DOHH2 (cell line): ENCODE data around the gene APOLD1.
"Not testable (repeated sequence)": the region's sequence is repeated elsewhere in the genome, so short reads cannot be mapped to it uniquely, and the experiment has no call there.

Source experiments
- H3F3A ChIP-seq: fragments of 200-600 bp; sonication (generic), shearing (Covaris generic); 2 replicates; pipeline ENCODE4 v1.6.0; 2016; ENCODE audit warnings: antibody characterized with exemption, mild to moderate bottlenecking; ENCODE audit not compliant: control insufficient read depth, insufficient read depth
- H3K27ac ChIP-seq: fragments of 200-600 bp; sonication (generic); 2 replicates; pipeline ENCODE4 v1.5.1; 2014; ENCODE audit warnings: low read depth, mild to moderate bottlenecking, low read length, moderate library complexity
- H3K27me3 ChIP-seq: fragments of 200-600 bp; sonication (generic); 2 replicates; pipeline ENCODE4 v1.6.1; 2014; ENCODE audit warnings: mild to moderate bottlenecking, low read length, mixed read lengths; ENCODE audit not compliant: control insufficient read depth
- H3K36me3 ChIP-seq: fragments of 200-600 bp; sonication (generic); 2 replicates; pipeline ENCODE4 v1.6.1; 2014; ENCODE audit warnings: mild to moderate bottlenecking, low read length, moderate library complexity, mixed read lengths; ENCODE audit not compliant: control insufficient read depth
- H3K4me1 ChIP-seq: fragments of 200-600 bp; sonication (generic); 2 replicates; pipeline ENCODE4 v1.6.1; 2014; ENCODE audit warnings: mild to moderate bottlenecking, low read length, mixed read lengths; ENCODE audit not compliant: control insufficient read depth
- H3K4me2 ChIP-seq: fragments of 200-600 bp; sonication (generic); 2 replicates; pipeline ENCODE4 v1.6.0; 2014; ENCODE audit warnings: mild to moderate bottlenecking, low read length, moderate library complexity
- H3K4me3 ChIP-seq: fragments of 200-600 bp; sonication (generic); 2 replicates; pipeline ENCODE4 v1.5.1; 2014; ENCODE audit warnings: mild to moderate bottlenecking, low read length, mixed read lengths
- H3K79me2 ChIP-seq: fragments of 200-600 bp; sonication (generic); 2 replicates; pipeline ENCODE4 v1.6.1; 2014; ENCODE audit warnings: mild to moderate bottlenecking, low read length, mixed read lengths; ENCODE audit not compliant: control insufficient read depth
- H3K9me2 ChIP-seq: fragments of 200-600 bp; sonication (generic); replicated peaks from 2 replicates; pipeline ENCODE4 v1.6.1; 2014; ENCODE audit warnings: mild to moderate bottlenecking, low read length, mixed read lengths; ENCODE audit not compliant: control insufficient read depth
- H3K9me3 ChIP-seq: fragments of 200-600 bp; sonication (generic); 2 replicates; pipeline ENCODE4 v1.6.1; 2014; ENCODE audit warnings: antibody characterized with exemption, low read length, mixed read lengths; ENCODE audit not compliant: control insufficient read depth, insufficient read depth
- H4K20me1 ChIP-seq: fragments of 200-600 bp; sonication (generic); 2 replicates; pipeline ENCODE4 v1.6.0; 2014; ENCODE audit warnings: low read depth, mild to moderate bottlenecking, antibody characterized with exemption, low read length, moderate library complexity; ENCODE audit not compliant: control insufficient read depth, insufficient read depth
- EZH2phosphoT487 ChIP-seq: fragments of 200-600 bp; sonication (generic); IDR thresholded peaks from 2 replicates; pipeline ENCODE4 v1.6.1; 2017; ENCODE audit warnings: borderline replicate concordance, mild to moderate bottlenecking, antibody characterized with exemption, low read length, moderate library complexity, mixed read lengths
- TF ChIP-seq, protein P1 (sequence below): fragments of 200-600 bp; sonication (generic); IDR thresholded peaks from one replicate; pipeline ENCODE4 v1.5.1; 2014; ENCODE audit warnings: antibody characterized with exemption, mild to moderate bottlenecking, low read depth, low read length; ENCODE audit not compliant: poor library complexity, severe bottlenecking

APOLD1 gene

DNA sequence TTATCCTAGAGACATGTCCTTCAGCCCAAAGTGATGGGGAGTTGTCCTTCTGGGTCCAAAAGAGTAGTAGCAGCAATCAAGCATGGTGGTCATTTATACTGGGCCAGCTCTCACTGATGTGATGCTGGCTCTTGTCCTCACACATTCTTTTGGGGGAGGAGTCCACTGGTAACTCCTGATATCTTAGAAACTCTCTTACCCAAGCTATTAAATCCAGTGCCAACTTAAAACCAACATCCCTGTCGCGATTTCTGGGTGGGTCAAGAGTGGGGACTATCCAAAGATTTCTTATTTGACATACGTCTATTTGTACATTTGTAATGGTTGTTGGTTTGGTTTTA, 52.3 kb downstream of the APOLD1 start:
- Histone ChIP-seq H3K79me2 (no peaks in the 10 kb centered on the region), H3K4me3 (no peak overlapping the region), H3K9me3 (no peaks in the 10 kb centered on the region), H3K9me2 (no peaks in the 10 kb centered on the region), H3K27ac (no peak overlapping the region), H3K4me2 (no peak overlapping the region), H3F3A (no peaks in the 10 kb centered on the region), H3K4me1 (peaks cover 2% of the 10 kb centered on the region; the same call in 1 of the 2 replicates), H4K20me1 (no peaks in the 10 kb centered on the region), H3K27me3 (no peaks in the 10 kb centered on the region), H3K36me3 (peaks cover 7% of the 10 kb centered on the region)
- TF ChIP-seq EZH2phosphoT487: no peak
- TF ChIP-seq, protein P1, sequence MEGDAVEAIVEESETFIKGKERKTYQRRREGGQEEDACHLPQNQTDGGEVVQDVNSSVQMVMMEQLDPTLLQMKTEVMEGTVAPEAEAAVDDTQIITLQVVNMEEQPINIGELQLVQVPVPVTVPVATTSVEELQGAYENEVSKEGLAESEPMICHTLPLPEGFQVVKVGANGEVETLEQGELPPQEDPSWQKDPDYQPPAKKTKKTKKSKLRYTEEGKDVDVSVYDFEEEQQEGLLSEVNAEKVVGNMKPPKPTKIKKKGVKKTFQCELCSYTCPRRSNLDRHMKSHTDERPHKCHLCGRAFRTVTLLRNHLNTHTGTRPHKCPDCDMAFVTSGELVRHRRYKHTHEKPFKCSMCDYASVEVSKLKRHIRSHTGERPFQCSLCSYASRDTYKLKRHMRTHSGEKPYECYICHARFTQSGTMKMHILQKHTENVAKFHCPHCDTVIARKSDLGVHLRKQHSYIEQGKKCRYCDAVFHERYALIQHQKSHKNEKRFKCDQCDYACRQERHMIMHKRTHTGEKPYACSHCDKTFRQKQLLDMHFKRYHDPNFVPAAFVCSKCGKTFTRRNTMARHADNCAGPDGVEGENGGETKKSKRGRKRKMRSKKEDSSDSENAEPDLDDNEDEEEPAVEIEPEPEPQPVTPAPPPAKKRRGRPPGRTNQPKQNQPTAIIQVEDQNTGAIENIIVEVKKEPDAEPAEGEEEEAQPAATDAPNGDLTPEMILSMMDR: no peak

DNA sequence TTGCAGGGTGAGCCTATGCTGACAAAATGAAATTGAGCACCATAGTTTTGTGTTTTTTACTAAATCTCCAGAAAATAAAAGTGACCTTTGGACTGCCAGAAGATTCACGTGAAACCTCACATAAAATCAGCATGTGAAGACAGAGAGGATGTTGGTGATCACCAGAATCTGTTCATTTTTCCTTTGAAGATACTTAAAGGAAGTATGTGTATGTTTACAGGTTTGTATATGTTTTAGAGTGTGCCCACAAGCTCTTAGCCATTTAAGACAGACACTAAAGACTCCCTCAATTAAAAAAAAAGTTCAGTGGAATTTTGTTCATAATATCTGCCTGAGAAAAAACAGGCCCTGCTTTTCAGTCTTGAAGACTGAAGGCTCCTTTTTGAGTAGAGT, 53.5 kb downstream of the APOLD1 start:
- Histone ChIP-seq H3K4me1 (peaks cover 4% of the 10 kb centered on the region; the same call in 1 of the 2 replicates), H3K9me3 (no peaks in the 10 kb centered on the region), H3F3A (no peaks in the 10 kb centered on the region), H3K36me3 (no peaks in the 10 kb centered on the region; the same call in 1 of the 2 replicates), H3K4me2 (no peak overlapping the region), H3K4me3 (no peak overlapping the region), H3K79me2 (no peaks in the 10 kb centered on the region), H3K9me2 (no peaks in the 10 kb centered on the region), H3K27ac (no peak overlapping the region), H3K27me3 (no peaks in the 10 kb centered on the region), H4K20me1 (no peaks in the 10 kb centered on the region)
- TF ChIP-seq, protein P1: no peak
- TF ChIP-seq EZH2phosphoT487: no peak

DNA sequence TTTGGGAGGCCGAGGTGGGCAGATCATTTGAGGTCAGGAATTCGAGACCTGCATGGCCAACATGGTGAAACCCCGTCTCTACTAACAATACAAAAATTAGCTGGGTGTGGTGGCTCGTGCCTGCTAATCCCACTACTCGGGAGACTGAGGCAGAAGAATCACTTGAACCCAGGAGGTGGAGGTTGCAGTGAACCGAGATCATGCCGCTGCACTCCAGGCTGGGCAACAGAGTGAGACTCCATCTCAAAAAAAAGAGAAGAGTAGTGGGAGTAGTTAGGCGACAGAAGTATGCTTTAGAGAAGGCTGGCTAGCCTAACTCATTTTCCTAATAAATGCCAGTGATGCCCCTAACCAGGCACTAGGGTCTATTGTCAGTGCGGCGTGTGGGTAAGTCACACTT, 54.0 kb downstream of the APOLD1 start:
- not testable (repeated sequence) for H3K4me2 ChIP-seq, H3K79me2 ChIP-seq, H3F3A ChIP-seq, H3K36me3 ChIP-seq, H3K9me3 ChIP-seq, H3K4me3 ChIP-seq, H3K9me2 ChIP-seq, H3K27ac ChIP-seq, H3K4me1 ChIP-seq, H3K27me3 ChIP-seq, H4K20me1 ChIP-seq

DNA sequence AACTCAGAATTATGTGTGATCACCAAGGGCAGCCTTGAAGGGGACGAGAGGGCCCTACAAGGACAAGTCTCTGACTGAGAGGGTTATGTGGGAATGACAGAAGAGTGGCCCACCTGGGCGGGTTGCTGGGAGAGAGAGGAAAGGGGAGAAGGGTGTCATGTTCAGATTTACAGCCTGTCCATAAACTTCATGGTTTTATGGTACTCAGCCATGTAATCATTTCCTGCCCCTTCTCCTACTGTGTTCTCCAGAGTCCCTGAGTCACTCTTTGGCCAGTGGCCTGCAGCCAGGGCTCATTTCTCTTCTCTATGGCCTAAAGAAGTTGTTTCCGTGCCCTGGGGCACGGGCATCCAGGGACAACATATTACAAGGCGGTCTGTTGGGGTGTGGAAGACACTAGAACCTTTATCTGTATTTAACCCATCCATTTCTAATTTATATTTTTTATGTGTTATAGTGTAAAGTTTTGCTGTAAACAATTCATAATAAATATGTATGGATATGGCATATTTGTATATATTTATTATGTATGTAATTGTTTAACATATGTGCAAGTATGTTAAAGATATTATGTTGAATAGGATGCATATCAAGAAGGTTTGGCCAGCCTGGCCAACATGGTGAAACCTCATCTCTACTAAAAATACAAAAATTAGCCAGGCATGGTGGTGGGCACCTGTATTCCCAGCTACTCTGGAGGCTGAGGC, 54.6 kb downstream of the APOLD1 start:
- Histone ChIP-seq H3K36me3 (no peaks in the 10 kb centered on the region; the same call in 1 of the 2 replicates), H4K20me1 (no peaks in the 10 kb centered on the region), H3K27me3 (no peaks in the 10 kb centered on the region), H3K4me1 (peaks cover 4% of the 10 kb centered on the region; the same call in 1 of the 2 replicates), H3K27ac (no peak overlapping the region), H3K79me2 (no peaks in the 10 kb centered on the region), H3K9me3 (no peaks in the 10 kb centered on the region), H3K4me3 (no peak overlapping the region), H3K4me2 (no peak overlapping the region), H3F3A (no peaks in the 10 kb centered on the region), H3K9me2 (no peaks in the 10 kb centered on the region)
- TF ChIP-seq EZH2phosphoT487: no peak
- TF ChIP-seq, protein P1: no peak
